SU-DHL-6 (cell line): ENCODE measurements around the gene TBX20.
"Not testable (repeated sequence)": the region's sequence is repeated elsewhere in the genome, so short reads cannot be mapped to it uniquely, and the experiment has no call there.

ENCODE experiments used
- EZH2phosphoT487 ChIP-seq: fragments of 200-600 bp; sonication (generic), shearing (Covaris generic); conservative IDR thresholded peaks from 2 replicates; pipeline ENCODE4 v1.6.1; 2018; ENCODE audit warnings: mild to moderate bottlenecking, antibody characterized with exemption, low read length, moderate library complexity, mixed read lengths
- TF ChIP-seq, protein P1 (sequence below): fragments of 200-600 bp; sonication (generic); IDR thresholded peaks from one replicate; pipeline ENCODE4 v1.5.1; 2017; ENCODE audit warnings: antibody characterized with exemption, mild to moderate bottlenecking, low read length, moderate library complexity; ENCODE audit not compliant: insufficient read depth, poor library complexity, severe bottlenecking

DNA sequence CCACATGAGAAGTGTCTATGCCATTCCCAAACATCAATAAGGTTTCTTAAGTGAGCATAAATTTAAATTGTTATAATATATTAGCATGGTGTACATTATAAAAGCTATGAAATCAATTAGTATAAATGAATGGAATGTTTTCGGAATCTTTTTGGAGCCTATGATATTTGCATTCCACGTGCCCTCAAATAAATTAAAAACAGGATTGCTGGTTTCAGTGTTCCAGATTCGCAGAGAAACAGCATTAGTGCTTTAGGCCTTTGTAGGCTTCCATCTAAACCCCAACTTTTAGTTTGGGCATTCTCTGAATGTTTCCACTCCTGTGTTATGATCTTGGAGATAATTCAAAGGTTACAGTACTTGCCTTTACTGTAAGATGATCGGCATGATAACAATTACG lies 15.4 kb downstream of the TBX20 start:
- TF ChIP-seq, protein P1, sequence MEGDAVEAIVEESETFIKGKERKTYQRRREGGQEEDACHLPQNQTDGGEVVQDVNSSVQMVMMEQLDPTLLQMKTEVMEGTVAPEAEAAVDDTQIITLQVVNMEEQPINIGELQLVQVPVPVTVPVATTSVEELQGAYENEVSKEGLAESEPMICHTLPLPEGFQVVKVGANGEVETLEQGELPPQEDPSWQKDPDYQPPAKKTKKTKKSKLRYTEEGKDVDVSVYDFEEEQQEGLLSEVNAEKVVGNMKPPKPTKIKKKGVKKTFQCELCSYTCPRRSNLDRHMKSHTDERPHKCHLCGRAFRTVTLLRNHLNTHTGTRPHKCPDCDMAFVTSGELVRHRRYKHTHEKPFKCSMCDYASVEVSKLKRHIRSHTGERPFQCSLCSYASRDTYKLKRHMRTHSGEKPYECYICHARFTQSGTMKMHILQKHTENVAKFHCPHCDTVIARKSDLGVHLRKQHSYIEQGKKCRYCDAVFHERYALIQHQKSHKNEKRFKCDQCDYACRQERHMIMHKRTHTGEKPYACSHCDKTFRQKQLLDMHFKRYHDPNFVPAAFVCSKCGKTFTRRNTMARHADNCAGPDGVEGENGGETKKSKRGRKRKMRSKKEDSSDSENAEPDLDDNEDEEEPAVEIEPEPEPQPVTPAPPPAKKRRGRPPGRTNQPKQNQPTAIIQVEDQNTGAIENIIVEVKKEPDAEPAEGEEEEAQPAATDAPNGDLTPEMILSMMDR, result not testable (repeated sequence)
- not testable (repeated sequence) for TF ChIP-seq EZH2phosphoT487
